HEK293 (cell line): ENCODE data around the gene IL15.

ENCODE experiments used
- CTCF ChIA-PET: fragments of 350-600 bp; formaldehyde crosslinking; extraction: SDS; loops from one replicate; lab custom pipeline; 2021; ENCODE audit warnings: antibody characterized with exemption; lab: Yijun Ruan, JAX
- POLR2A ChIA-PET: fragments of 300-600 bp; formaldehyde crosslinking; extraction: SDS; loops from one replicate; lab custom pipeline; 2020; ENCODE audit warnings: antibody characterized with exemption, inconsistent platforms; lab: Yijun Ruan, JAX
- H3K27ac ChIP-seq: fragments of 200-500 bp; sonication (Bioruptor generic); 2 replicates; pipeline ENCODE4 v1.5.1; 2014; ENCODE audit warnings: low read depth, low read length, control low read depth, inconsistent platforms; ENCODE audit errors: extremely low read depth
- H3K36me3 ChIP-seq, 2 experiments: fragments of 200-500 bp in 1 of 2; sonication (Bioruptor generic) in 1 of 2; 1 replicate in 1 of 2; 2 replicates in 1 of 2; pipeline ENCODE4 v1.5.1; 2014 to 2017; ENCODE audit warnings: inconsistent platforms in 2 of 2, low read length in 2 of 2; ENCODE audit not compliant: control insufficient read depth in 2 of 2, insufficient read depth in 1 of 2
- H3K4me1 ChIP-seq: fragments of 200-500 bp; sonication (Bioruptor generic); 2 replicates; pipeline ENCODE4 v1.5.1; 2014; ENCODE audit warnings: mild to moderate bottlenecking, low read length, inconsistent platforms; ENCODE audit not compliant: control insufficient read depth, insufficient read depth
- H3K4me3 ChIP-seq: 2 replicates; pipeline ENCODE4 v1.5.1; 2011; ENCODE audit warnings: low read depth, mild to moderate bottlenecking, control low read depth, low read length, moderate library complexity
- H3K9me3 ChIP-seq: fragments of 200-500 bp; sonication (Bioruptor generic); 2 replicates; pipeline ENCODE4 v1.5.1; 2014; ENCODE audit warnings: low read depth, low read length, inconsistent platforms; ENCODE audit not compliant: control insufficient read depth, insufficient read depth
- MZF1 ChIP-seq: fragments of 450-650 bp; formaldehyde crosslinking; IDR thresholded peaks from 2 replicates; pipeline ENCODE4 v1.5.1; 2017; ENCODE audit warnings: missing biosample characterization, missing genetic modification characterization, borderline replicate concordance
- SCRT1 ChIP-seq: fragments of 450-650 bp; formaldehyde crosslinking; IDR thresholded peaks from 2 replicates; pipeline ENCODE4 v1.5.1; 2016; ENCODE audit warnings: missing biosample characterization, missing genetic modification characterization, borderline replicate concordance
- SP2 ChIP-seq: fragments of 450-650 bp; formaldehyde crosslinking; IDR thresholded peaks from 2 replicates; pipeline ENCODE4 v1.5.1; 2016; ENCODE audit warnings: missing biosample characterization, missing genetic modification characterization
- SP3 ChIP-seq: fragments of 450-650 bp; formaldehyde crosslinking; IDR thresholded peaks from 2 replicates; pipeline ENCODE4 v1.5.1; 2016; ENCODE audit warnings: missing biosample characterization, missing genetic modification characterization
- ZFHX2 ChIP-seq: fragments of 450-650 bp; formaldehyde crosslinking; conservative IDR thresholded peaks from 2 replicates; pipeline ENCODE4 v1.5.1; 2016; ENCODE audit warnings: missing biosample characterization, missing genetic modification characterization
- ZFP41 ChIP-seq: fragments of 450-650 bp; formaldehyde crosslinking; IDR thresholded peaks from 2 replicates; pipeline ENCODE4 v1.5.1; 2016; ENCODE audit warnings: missing biosample characterization, missing genetic modification characterization, borderline replicate concordance
- ZNF311 ChIP-seq: fragments of 450-650 bp; formaldehyde crosslinking; IDR thresholded peaks from 2 replicates; pipeline ENCODE4 v1.5.1; 2017; ENCODE audit warnings: missing biosample characterization, missing genetic modification characterization, borderline replicate concordance
- ZNF341 ChIP-seq: fragments of 450-650 bp; formaldehyde crosslinking; IDR thresholded peaks from 2 replicates; pipeline ENCODE4; 2016; ENCODE audit warnings: low read depth, missing biosample characterization, missing genetic modification characterization
- ZNF404 ChIP-seq: fragments of 450-650 bp; formaldehyde crosslinking; IDR thresholded peaks from 2 replicates; pipeline ENCODE4 v1.5.1; 2017; ENCODE audit warnings: missing biosample characterization, missing genetic modification characterization
- ZNF707 ChIP-seq: fragments of 450-650 bp; formaldehyde crosslinking; IDR thresholded peaks from 2 replicates; pipeline ENCODE4 v1.5.1; 2016; ENCODE audit warnings: missing biosample characterization, missing genetic modification characterization
- TF ChIP-seq, protein P1 (sequence below): fragments of 450-650 bp; formaldehyde crosslinking; IDR thresholded peaks from 2 replicates; pipeline ENCODE4 v1.5.1; 2016; ENCODE audit warnings: missing biosample characterization, missing genetic modification characterization
- TF ChIP-seq, protein P2 (sequence below): fragments of 450-650 bp; formaldehyde crosslinking; IDR thresholded peaks from 2 replicates; pipeline ENCODE4 v1.5.1; 2016; ENCODE audit warnings: missing biosample characterization, missing genetic modification characterization, borderline replicate concordance
- TF ChIP-seq, protein P3 (sequence below): fragments of 450-650 bp; formaldehyde crosslinking; IDR thresholded peaks from 2 replicates; pipeline ENCODE4 v1.5.1; 2016; ENCODE audit warnings: missing biosample characterization, missing genetic modification characterization, low read depth
- TF ChIP-seq, protein P4 (sequence below): fragments of 450-650 bp; formaldehyde crosslinking; IDR thresholded peaks from 2 replicates; pipeline ENCODE4 v1.5.1; 2017; ENCODE audit warnings: missing biosample characterization, missing genetic modification characterization
- TF ChIP-seq, protein P5 (sequence below): fragments of 450-650 bp; formaldehyde crosslinking; IDR thresholded peaks from 2 replicates; pipeline ENCODE4 v1.5.1; 2016; ENCODE audit warnings: missing biosample characterization, missing genetic modification characterization, low read depth

Gene IL15

DNA sequence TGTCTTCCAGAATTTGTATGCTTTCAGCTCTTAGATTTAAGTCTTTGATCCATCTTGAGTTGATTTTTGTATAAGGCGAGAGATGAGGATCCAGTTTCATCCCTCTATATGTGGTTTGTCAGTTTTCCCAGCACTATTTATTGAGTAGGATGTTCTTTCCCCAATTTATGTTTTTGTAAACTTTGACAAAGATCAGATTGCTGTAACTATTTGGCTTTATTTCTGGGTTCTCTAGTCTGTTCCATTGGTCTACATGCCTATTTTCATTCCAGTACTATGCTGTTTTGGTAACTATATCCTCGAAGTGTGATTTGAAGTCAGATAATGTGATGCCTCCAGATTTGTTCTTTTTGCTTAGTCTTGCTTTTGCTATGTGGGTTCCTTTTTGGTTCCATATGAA is 60.7 kb downstream of the IL15 start:
- H3K36me3 ChIP-seq, result no peaks in the 10 kb centered on the region
- CTCF ChIA-PET, result interaction anchor here (1.3 kb wide), 1 partner anchor 9 kb away, joined by 5 read pairs; no protein-coding TSS in a partner anchor
- no peaks in the 10 kb centered on the region for H3K4me1 ChIP-seq
- H3K27ac ChIP-seq, result no peak overlapping the region
- TF ChIP-seq, protein P1, sequence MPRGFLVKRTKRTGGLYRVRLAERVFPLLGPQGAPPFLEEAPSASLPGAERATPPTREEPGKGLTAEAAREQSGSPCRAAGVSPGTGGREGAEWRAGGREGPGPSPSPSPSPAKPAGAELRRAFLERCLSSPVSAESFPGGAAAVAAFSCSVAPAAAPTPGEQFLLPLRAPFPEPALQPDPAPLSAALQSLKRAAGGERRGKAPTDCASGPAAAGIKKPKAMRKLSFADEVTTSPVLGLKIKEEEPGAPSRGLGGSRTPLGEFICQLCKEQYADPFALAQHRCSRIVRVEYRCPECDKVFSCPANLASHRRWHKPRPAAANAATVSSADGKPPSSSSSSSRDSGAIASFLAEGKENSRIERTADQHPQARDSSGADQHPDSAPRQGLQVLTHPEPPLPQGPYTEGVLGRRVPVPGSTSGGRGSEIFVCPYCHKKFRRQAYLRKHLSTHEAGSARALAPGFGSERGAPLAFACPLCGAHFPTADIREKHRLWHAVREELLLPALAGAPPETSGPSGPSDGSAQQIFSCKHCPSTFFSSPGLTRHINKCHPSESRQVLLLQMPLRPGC (tag by site-specific recombination), result no peak
- TF ChIP-seq ZNF311, result no peak
- TF ChIP-seq MZF1 (tag by site-specific recombination), result no peak
- no peak for TF ChIP-seq SCRT1 (tag by site-specific recombination)
- TF ChIP-seq, all 188 proteins: peak for 0
- Histone ChIP-seq H3K9me3 (no peaks in the 10 kb centered on the region), H3K4me3 (no peak overlapping the region)
- POLR2A ChIA-PET, result no interaction called here

DNA sequence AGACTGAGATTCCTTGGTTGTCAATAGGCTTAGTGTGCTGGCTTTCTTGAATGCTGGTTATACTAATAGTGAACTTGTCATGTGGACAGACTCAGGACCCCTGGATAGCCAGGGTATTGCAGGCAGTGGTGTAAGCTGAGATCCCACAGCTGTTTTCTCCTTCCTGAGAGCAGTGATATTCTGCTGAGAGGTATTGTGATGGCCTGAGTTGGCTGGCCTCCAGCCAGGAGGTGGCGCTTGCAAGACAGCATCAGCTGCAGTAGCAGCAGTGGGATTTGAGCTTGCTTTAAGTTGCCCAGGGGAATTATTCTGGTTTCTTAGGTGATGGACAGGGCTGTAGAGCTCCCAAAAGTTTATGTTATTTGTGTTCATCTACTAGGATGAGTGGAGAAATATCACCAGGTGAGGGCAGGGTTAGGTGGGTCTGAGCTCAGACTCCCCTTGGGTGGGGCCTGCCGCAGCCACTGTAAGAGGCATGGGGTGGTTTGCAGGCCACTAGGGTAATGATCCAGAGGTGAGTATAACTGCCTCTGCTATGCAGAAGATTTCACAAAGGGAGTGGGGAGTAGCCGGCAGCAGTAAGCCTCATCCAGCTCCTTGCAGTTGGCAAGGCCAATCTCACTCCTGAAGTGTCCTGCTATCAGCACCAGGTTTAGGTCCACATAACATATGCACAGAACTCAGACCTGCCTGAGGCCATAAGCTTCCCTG is 66.2 kb downstream of the IL15 start:
- Histone ChIP-seq H3K4me3 (no peak overlapping the region), H3K36me3 (no peaks in the 10 kb centered on the region), H3K27ac (no peak overlapping the region), H3K9me3 (no peaks in the 10 kb centered on the region), H3K4me1 (no peaks in the 10 kb centered on the region)
- CTCF ChIA-PET, result interaction anchor here (0.6 to 1.1 kb wide), 3 partner anchors 9 to 41 kb away, joined by 3 to 8 read pairs (median 4); no protein-coding TSS in a partner anchor
- POLR2A ChIA-PET, result no interaction called here
- TF ChIP-seq, protein P2, sequence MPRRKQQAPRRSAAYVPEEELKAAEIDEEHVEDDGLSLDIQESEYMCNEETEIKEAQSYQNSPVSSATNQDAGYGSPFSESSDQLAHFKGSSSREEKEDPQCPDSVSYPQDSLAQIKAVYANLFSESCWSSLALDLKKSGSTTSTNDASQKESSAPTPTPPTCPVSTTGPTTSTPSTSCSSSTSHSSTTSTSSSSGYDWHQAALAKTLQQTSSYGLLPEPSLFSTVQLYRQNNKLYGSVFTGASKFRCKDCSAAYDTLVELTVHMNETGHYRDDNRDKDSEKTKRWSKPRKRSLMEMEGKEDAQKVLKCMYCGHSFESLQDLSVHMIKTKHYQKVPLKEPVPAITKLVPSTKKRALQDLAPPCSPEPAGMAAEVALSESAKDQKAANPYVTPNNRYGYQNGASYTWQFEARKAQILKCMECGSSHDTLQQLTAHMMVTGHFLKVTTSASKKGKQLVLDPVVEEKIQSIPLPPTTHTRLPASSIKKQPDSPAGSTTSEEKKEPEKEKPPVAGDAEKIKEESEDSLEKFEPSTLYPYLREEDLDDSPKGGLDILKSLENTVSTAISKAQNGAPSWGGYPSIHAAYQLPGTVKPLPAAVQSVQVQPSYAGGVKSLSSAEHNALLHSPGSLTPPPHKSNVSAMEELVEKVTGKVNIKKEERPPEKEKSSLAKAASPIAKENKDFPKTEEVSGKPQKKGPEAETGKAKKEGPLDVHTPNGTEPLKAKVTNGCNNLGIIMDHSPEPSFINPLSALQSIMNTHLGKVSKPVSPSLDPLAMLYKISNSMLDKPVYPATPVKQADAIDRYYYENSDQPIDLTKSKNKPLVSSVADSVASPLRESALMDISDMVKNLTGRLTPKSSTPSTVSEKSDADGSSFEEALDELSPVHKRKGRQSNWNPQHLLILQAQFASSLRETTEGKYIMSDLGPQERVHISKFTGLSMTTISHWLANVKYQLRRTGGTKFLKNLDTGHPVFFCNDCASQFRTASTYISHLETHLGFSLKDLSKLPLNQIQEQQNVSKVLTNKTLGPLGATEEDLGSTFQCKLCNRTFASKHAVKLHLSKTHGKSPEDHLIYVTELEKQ (tag by site-specific recombination), result no peak
- TF ChIP-seq ZNF404 (tag by site-specific recombination) (no peak), SP3 (no peak), SP2 (tag by site-specific recombination) (no peak), ZFP41 (tag by site-specific recombination) (no peak), ZFHX2 (tag by site-specific recombination) (no peak), ZNF707 (tag by site-specific recombination) (no peak), ZNF341 (no peak)
- TF ChIP-seq, protein P3, sequence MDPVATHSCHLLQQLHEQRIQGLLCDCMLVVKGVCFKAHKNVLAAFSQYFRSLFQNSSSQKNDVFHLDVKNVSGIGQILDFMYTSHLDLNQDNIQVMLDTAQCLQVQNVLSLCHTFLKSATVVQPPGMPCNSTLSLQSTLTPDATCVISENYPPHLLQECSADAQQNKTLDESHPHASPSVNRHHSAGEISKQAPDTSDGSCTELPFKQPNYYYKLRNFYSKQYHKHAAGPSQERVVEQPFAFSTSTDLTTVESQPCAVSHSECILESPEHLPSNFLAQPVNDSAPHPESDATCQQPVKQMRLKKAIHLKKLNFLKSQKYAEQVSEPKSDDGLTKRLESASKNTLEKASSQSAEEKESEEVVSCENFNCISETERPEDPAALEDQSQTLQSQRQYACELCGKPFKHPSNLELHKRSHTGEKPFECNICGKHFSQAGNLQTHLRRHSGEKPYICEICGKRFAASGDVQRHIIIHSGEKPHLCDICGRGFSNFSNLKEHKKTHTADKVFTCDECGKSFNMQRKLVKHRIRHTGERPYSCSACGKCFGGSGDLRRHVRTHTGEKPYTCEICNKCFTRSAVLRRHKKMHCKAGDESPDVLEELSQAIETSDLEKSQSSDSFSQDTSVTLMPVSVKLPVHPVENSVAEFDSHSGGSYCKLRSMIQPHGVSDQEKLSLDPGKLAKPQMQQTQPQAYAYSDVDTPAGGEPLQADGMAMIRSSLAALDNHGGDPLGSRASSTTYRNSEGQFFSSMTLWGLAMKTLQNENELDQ (tag by site-specific recombination), result no peak
- TF ChIP-seq, protein P4, sequence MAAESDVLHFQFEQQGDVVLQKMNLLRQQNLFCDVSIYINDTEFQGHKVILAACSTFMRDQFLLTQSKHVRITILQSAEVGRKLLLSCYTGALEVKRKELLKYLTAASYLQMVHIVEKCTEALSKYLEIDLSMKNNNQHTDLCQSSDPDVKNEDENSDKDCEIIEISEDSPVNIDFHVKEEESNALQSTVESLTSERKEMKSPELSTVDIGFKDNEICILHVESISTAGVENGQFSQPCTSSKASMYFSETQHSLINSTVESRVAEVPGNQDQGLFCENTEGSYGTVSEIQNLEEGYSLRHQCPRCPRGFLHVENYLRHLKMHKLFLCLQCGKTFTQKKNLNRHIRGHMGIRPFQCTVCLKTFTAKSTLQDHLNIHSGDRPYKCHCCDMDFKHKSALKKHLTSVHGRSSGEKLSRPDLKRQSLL (tag by site-specific recombination), result no peak
- TF ChIP-seq, protein P5, sequence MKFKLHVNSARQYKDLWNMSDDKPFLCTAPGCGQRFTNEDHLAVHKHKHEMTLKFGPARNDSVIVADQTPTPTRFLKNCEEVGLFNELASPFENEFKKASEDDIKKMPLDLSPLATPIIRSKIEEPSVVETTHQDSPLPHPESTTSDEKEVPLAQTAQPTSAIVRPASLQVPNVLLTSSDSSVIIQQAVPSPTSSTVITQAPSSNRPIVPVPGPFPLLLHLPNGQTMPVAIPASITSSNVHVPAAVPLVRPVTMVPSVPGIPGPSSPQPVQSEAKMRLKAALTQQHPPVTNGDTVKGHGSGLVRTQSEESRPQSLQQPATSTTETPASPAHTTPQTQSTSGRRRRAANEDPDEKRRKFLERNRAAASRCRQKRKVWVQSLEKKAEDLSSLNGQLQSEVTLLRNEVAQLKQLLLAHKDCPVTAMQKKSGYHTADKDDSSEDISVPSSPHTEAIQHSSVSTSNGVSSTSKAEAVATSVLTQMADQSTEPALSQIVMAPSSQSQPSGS (tag by site-specific recombination), result no peak
